T-helper 17 cell (primary cell): ENCODE results near the gene FLVCR2. TPM values are rescaled to one million over a fixed set of nuclear protein-coding genes. Genes with fewer than 3 reads are reported as not detected.
"Not testable (repeated sequence)": the region's sequence is repeated elsewhere in the genome, so short reads cannot be mapped to it uniquely, and the experiment has no call there.

ENCODE experiments used
- ATAC-seq: fragments of 150-1000 bp; cut with Tn5 transposase; 2 replicates; pipeline ENCODE4 v1.10.0; 2021; ENCODE audit warnings: mild to moderate bottlenecking, moderate library complexity
- DNase-seq, 3 donors: peaks; one replicate each; pipeline versions ENCODE4 v3.0.0 to v3.0.0-alpha.2; 2020 to 2021
- H3K9me3 ChIP-seq: one replicate; pipeline ENCODE4 v1.7.0; 2013; ENCODE audit warnings: low read length, mild to moderate bottlenecking; ENCODE audit not compliant: control insufficient read depth, poor library complexity, severe bottlenecking
- H3K27ac Mint-ChIP-seq: one replicate; pipeline ENCODE4 v1.8.0; 2022; ENCODE audit warnings: mild to moderate bottlenecking, moderate library complexity, mixed read lengths
- H3K27me3 Mint-ChIP-seq: one replicate; pipeline ENCODE4 v1.8.0; 2022; ENCODE audit warnings: mixed read lengths
- H3K36me3 Mint-ChIP-seq: one replicate; pipeline ENCODE4 v1.8.0; 2022; ENCODE audit warnings: low read depth, mixed read lengths
- H3K4me1 Mint-ChIP-seq: one replicate; pipeline ENCODE4 v1.8.0; 2022; ENCODE audit warnings: mild to moderate bottlenecking, mixed read lengths
- H3K4me3 Mint-ChIP-seq: one replicate; pipeline ENCODE4 v1.8.0; 2022; ENCODE audit warnings: mild to moderate bottlenecking, moderate library complexity, mixed read lengths
- total RNA-seq, 4 donors: library from RNA in 2 of 4; stranded (reverse) in 2 of 4; gene quantifications; one replicate each; pipeline ENCODE4 v1.2.3 and lab custom pipeline; 2022 to 2026

FLVCR2 gene
- total RNA-seq, 2 donors from 2014 or later, result 6.5 to 8.1 TPM

- ATAC-seq, result no peak
- Mint-ChIP-seq H3K4me1 (peaks cover 21% of the 10 kb centered on the region), H3K27me3 (no peaks in the 10 kb centered on the region), H3K36me3 (no peaks in the 10 kb centered on the region), H3K4me3 (peak overlapping the region; percentile 97), H3K27ac (no peak overlapping the region)
- H3K9me3 ChIP-seq, result no peaks in the 10 kb centered on the region
- no peak for DNase-seq
Measured at GRCh38 chr14:75579882-75580281, 1.5 kb downstream of the FLVCR2 start.

GRCh38 chr14:75587388-75587787 lies 9.0 kb downstream of the FLVCR2 start:
- ATAC-seq (no peak), DNase-seq (no peak)
- no peak overlapping the region for H3K27ac Mint-ChIP-seq
- H3K9me3 ChIP-seq, result no peaks in the 10 kb centered on the region
- no peaks in the 10 kb centered on the region for H3K27me3 Mint-ChIP-seq
- no peaks in the 10 kb centered on the region for H3K36me3 Mint-ChIP-seq
- no peak overlapping the region for H3K4me3 Mint-ChIP-seq
- peaks cover 3% of the 10 kb centered on the region for H3K4me1 Mint-ChIP-seq

GRCh38 chr14:75589931-75590330 lies 11.5 kb downstream of the FLVCR2 start:
- Mint-ChIP-seq H3K36me3 (no peaks in the 10 kb centered on the region), H3K27ac (no peak overlapping the region), H3K4me1 (peaks cover 3% of the 10 kb centered on the region), H3K27me3 (no peaks in the 10 kb centered on the region), H3K4me3 (no peak overlapping the region)
- ATAC-seq (no peak), DNase-seq (no peak)
- H3K9me3 ChIP-seq, result no peaks in the 10 kb centered on the region

GRCh38 chr14:75591331-75591946 lies 13.0 kb downstream of the FLVCR2 start:
- DNase-seq (no peak), ATAC-seq (no peak)
- no peaks in the 10 kb centered on the region for H3K27me3 Mint-ChIP-seq
- no peaks in the 10 kb centered on the region for H3K4me1 Mint-ChIP-seq
- no peak overlapping the region for H3K4me3 Mint-ChIP-seq
- H3K27ac Mint-ChIP-seq, result no peak overlapping the region
- no peaks in the 10 kb centered on the region for H3K9me3 ChIP-seq
- no peaks in the 10 kb centered on the region for H3K36me3 Mint-ChIP-seq

GRCh38 chr14:75591987-75592575 lies 13.7 kb downstream of the FLVCR2 start:
- H3K4me3 Mint-ChIP-seq, result no peak overlapping the region
- no peaks in the 10 kb centered on the region for H3K9me3 ChIP-seq
- no peak for ATAC-seq
- DNase-seq, result no peak
- no peaks in the 10 kb centered on the region for H3K27me3 Mint-ChIP-seq
- H3K4me1 Mint-ChIP-seq, result no peaks in the 10 kb centered on the region
- no peaks in the 10 kb centered on the region for H3K36me3 Mint-ChIP-seq
- no peak overlapping the region for H3K27ac Mint-ChIP-seq

GRCh38 chr14:75595226-75595625 lies 16.8 kb downstream of the FLVCR2 start:
- H3K36me3 Mint-ChIP-seq, result no peaks in the 10 kb centered on the region
- no peak for ATAC-seq
- no peak overlapping the region for H3K27ac Mint-ChIP-seq
- no peaks in the 10 kb centered on the region for H3K27me3 Mint-ChIP-seq
- H3K4me1 Mint-ChIP-seq, result no peaks in the 10 kb centered on the region
- no peak overlapping the region for H3K4me3 Mint-ChIP-seq
- DNase-seq, result no peak
- no peaks in the 10 kb centered on the region for H3K9me3 ChIP-seq

GRCh38 chr14:75597149-75597548 lies 18.7 kb downstream of the FLVCR2 start:
- H3K9me3 ChIP-seq, result no peaks in the 10 kb centered on the region
- ATAC-seq, result no peak
- H3K27me3 Mint-ChIP-seq, result no peaks in the 10 kb centered on the region
- H3K36me3 Mint-ChIP-seq, result no peaks in the 10 kb centered on the region
- H3K27ac Mint-ChIP-seq, result no peak overlapping the region
- no peaks in the 10 kb centered on the region for H3K4me1 Mint-ChIP-seq
- no peak overlapping the region for H3K4me3 Mint-ChIP-seq
- no peak for DNase-seq

GRCh38 chr14:75600100-75600499 lies 21.7 kb downstream of the FLVCR2 start:
- not testable (repeated sequence) for H3K4me1 Mint-ChIP-seq, H3K4me3 Mint-ChIP-seq, H3K9me3 ChIP-seq, H3K27me3 Mint-ChIP-seq, DNase-seq, H3K36me3 Mint-ChIP-seq, ATAC-seq, H3K27ac Mint-ChIP-seq

GRCh38 chr14:75601061-75601460 lies 22.6 kb downstream of the FLVCR2 start:
- H3K4me1 Mint-ChIP-seq, ATAC-seq, H3K9me3 ChIP-seq, H3K4me3 Mint-ChIP-seq, DNase-seq, H3K27me3 Mint-ChIP-seq, H3K27ac Mint-ChIP-seq, H3K36me3 Mint-ChIP-seq: not testable (repeated sequence)

- H3K27ac Mint-ChIP-seq, result no peak overlapping the region
- no peaks in the 10 kb centered on the region for H3K36me3 Mint-ChIP-seq
- no peaks in the 10 kb centered on the region for H3K9me3 ChIP-seq
- no peak for DNase-seq
- no peak overlapping the region for H3K4me3 Mint-ChIP-seq
- no peak for ATAC-seq
- no peaks in the 10 kb centered on the region for H3K27me3 Mint-ChIP-seq
- no peaks in the 10 kb centered on the region for H3K4me1 Mint-ChIP-seq
Measured at GRCh38 chr14:75602503-75602902, 24.1 kb downstream of the FLVCR2 start.

- DNase-seq (no peak), ATAC-seq (no peak)
- H3K4me1 Mint-ChIP-seq, result no peaks in the 10 kb centered on the region
- H3K4me3 Mint-ChIP-seq, result no peak overlapping the region
- no peaks in the 10 kb centered on the region for H3K9me3 ChIP-seq
- no peaks in the 10 kb centered on the region for H3K36me3 Mint-ChIP-seq
- no peak overlapping the region for H3K27ac Mint-ChIP-seq
- H3K27me3 Mint-ChIP-seq, result no peaks in the 10 kb centered on the region
Measured at GRCh38 chr14:75604979-75605851, 26.8 kb downstream of the FLVCR2 start.

GRCh38 chr14:75605916-75606315 lies 27.5 kb downstream of the FLVCR2 start:
- H3K4me3 Mint-ChIP-seq, result no peak overlapping the region
- no peaks in the 10 kb centered on the region for H3K4me1 Mint-ChIP-seq
- no peaks in the 10 kb centered on the region for H3K27me3 Mint-ChIP-seq
- H3K27ac Mint-ChIP-seq, result no peak overlapping the region
- no peaks in the 10 kb centered on the region for H3K36me3 Mint-ChIP-seq
- DNase-seq (no peak), ATAC-seq (no peak)
- no peaks in the 10 kb centered on the region for H3K9me3 ChIP-seq

GRCh38 chr14:75607044-75607443 lies 28.6 kb downstream of the FLVCR2 start:
- no peak overlapping the region for H3K27ac Mint-ChIP-seq
- H3K36me3 Mint-ChIP-seq, result no peaks in the 10 kb centered on the region
- ATAC-seq (no peak), DNase-seq (no peak)
- H3K27me3 Mint-ChIP-seq, result no peaks in the 10 kb centered on the region
- no peaks in the 10 kb centered on the region for H3K9me3 ChIP-seq
- no peaks in the 10 kb centered on the region for H3K4me1 Mint-ChIP-seq
- H3K4me3 Mint-ChIP-seq, result no peak overlapping the region
